ENCODE data around the gene CCDC171.
"Not testable (repeated sequence)": the region's sequence is repeated elsewhere in the genome, so short reads cannot be mapped to it uniquely, and the experiment has no call there.

The CCDC171 gene

GRCh38 chr9:15769547-15769946, 216.7 kb downstream of the CCDC171 start:
- DNase-seq = no peak

GRCh38 chr9:15778861-15779260, 226.0 kb downstream of the CCDC171 start:
- DNase-seq = no peak

- no peak for DNase-seq
Measured at GRCh38 chr9:15782106-15782505, 229.3 kb downstream of the CCDC171 start.

- no peak for DNase-seq
Measured at GRCh38 chr9:15785584-15785983, 232.7 kb downstream of the CCDC171 start.

GRCh38 chr9:15786616-15787015, 233.8 kb downstream of the CCDC171 start:
- no peak for DNase-seq

- DNase-seq = not testable (repeated sequence)
Measured at GRCh38 chr9:15810219-15810899, 257.5 kb downstream of the CCDC171 start.

GRCh38 chr9:15813076-15813475, 260.2 kb downstream of the CCDC171 start:
- DNase-seq = no peak

- no peak for DNase-seq
Measured at GRCh38 chr9:15824310-15824709, 271.5 kb downstream of the CCDC171 start.

GRCh38 chr9:15831384-15831783, 278.5 kb downstream of the CCDC171 start:
- DNase-seq = no peak

GRCh38 chr9:15834541-15834940, 281.7 kb downstream of the CCDC171 start:
- no peak for DNase-seq

GRCh38 chr9:15837079-15837679, 284.3 kb downstream of the CCDC171 start:
- peak; percentile 28 to 62 for DNase-seq

GRCh38 chr9:15842051-15842450, 289.2 kb downstream of the CCDC171 start:
- DNase-seq = no peak

- no peak for DNase-seq
Measured at GRCh38 chr9:15843316-15843715, 290.5 kb downstream of the CCDC171 start.

- DNase-seq = no peak
Measured at GRCh38 chr9:15843931-15844330, 291.1 kb downstream of the CCDC171 start.

GRCh38 chr9:15846611-15847010, 293.8 kb downstream of the CCDC171 start:
- no peak for DNase-seq

- no peak for DNase-seq
Measured at GRCh38 chr9:15849871-15850270, 297.0 kb downstream of the CCDC171 start.

GRCh38 chr9:15851766-15852165, 298.9 kb downstream of the CCDC171 start:
- DNase-seq = no peak

- DNase-seq = no peak
Measured at GRCh38 chr9:15856591-15856990, 303.7 kb downstream of the CCDC171 start.

GRCh38 chr9:15867334-15867733, 314.5 kb downstream of the CCDC171 start:
- DNase-seq = no peak

GRCh38 chr9:15867988-15868387, 315.1 kb downstream of the CCDC171 start:
- no peak for DNase-seq

- peak; percentile 39 to 43 for DNase-seq
Measured at GRCh38 chr9:15873573-15874177, 320.8 kb downstream of the CCDC171 start.

- no peak for DNase-seq
Measured at GRCh38 chr9:15882328-15882727, 329.5 kb downstream of the CCDC171 start.

GRCh38 chr9:15882883-15883282, 330.0 kb downstream of the CCDC171 start:
- DNase-seq = no peak

GRCh38 chr9:15885464-15885863, 332.6 kb downstream of the CCDC171 start:
- no peak for DNase-seq

All from AML-193 (cell line).